ENCODE data around the gene TMCC3. TPM values are rescaled to one million over a fixed set of nuclear protein-coding genes. Genes with fewer than 3 reads are reported as not detected.

Gene TMCC3
- total RNA-seq, 1 experiment from 2014 or later = 1.9 TPM

DNA sequence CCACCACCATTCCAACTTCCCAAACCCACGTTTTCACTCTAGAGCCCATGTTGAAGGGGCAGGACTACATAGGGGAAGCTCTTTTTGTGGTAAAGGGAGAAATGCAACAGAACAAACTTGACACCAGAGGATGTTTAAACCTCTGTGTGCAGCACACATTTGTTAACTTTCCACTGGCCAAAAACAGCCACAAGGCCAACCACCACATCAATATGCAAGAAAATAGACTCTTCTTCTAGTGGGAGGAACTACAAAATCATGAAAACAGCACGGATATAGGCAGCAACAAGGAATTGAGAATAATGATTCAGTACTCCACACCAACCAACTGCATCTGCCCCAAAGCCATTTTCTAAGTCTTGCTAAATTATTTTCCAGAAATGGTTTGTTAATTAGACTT is 124.4 kb downstream of the TMCC3 start:
- H3K27ac Mint-ChIP-seq (ENCODE audit: low read depth, unreplicated experiment) = no peak overlapping the region
- H3K9me3 Mint-ChIP-seq (ENCODE audit: unreplicated experiment) = no peaks in the 10 kb centered on the region
- BruUV-seq (replicated peaks) = no TSS peak
- H3K4me1 Mint-ChIP-seq (ENCODE audit: insufficient read depth, unreplicated experiment) = no peaks in the 10 kb centered on the region
- intact Hi-C loops (cut with micrococcal nuclease) = no loop called here
- TF ChIP-seq, protein P1, sequence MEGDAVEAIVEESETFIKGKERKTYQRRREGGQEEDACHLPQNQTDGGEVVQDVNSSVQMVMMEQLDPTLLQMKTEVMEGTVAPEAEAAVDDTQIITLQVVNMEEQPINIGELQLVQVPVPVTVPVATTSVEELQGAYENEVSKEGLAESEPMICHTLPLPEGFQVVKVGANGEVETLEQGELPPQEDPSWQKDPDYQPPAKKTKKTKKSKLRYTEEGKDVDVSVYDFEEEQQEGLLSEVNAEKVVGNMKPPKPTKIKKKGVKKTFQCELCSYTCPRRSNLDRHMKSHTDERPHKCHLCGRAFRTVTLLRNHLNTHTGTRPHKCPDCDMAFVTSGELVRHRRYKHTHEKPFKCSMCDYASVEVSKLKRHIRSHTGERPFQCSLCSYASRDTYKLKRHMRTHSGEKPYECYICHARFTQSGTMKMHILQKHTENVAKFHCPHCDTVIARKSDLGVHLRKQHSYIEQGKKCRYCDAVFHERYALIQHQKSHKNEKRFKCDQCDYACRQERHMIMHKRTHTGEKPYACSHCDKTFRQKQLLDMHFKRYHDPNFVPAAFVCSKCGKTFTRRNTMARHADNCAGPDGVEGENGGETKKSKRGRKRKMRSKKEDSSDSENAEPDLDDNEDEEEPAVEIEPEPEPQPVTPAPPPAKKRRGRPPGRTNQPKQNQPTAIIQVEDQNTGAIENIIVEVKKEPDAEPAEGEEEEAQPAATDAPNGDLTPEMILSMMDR (IDR thresholded peaks at IDR 0.05; ENCODE audit: unreplicated experiment) = no peak
- POLR2A ChIA-PET = interaction anchor here (1.0 to 1.2 kb wide), 2 partner anchors 12 to 67 kb away, joined by 4 read pairs; no protein-coding TSS in a partner anchor
- no peaks in the 10 kb centered on the region for H3K27me3 Mint-ChIP-seq (ENCODE audit: insufficient read depth, unreplicated experiment)
- no peak for DNase-seq (ENCODE audit: unreplicated experiment)
- H3K36me3 Mint-ChIP-seq (ENCODE audit: insufficient read depth, unreplicated experiment) = no peaks in the 10 kb centered on the region
- CTCF ChIA-PET = interaction anchor here (0.6 kb wide), 1 partner anchor 380 kb away, joined by 4 read pairs; no protein-coding TSS in a partner anchor
- H3K4me3 Mint-ChIP-seq (ENCODE audit: unreplicated experiment) = no peak overlapping the region

Small RNA genes lying within 50 kb of the gene (microRNA-seq; reads per million reads assigned to microRNA genes)
- not detected for gene MIR5700

Other genes with a start within 250 kb of the TMCC3 start
- 24.2 and 28.1 TPM in 2 replicates for gene CEP83, start 190.7 kb downstream of the TMCC3 start, total RNA-seq (2022)

Measured in MCF 10A (cell line).